Lower lobe of right lung (tissue), 2 donors: ENCODE measurements around the gene HOXD13. TPM values are rescaled to one million over a fixed set of nuclear protein-coding genes. Genes with fewer than 3 reads are reported as not detected.
A peak's percentile ranks its signal among the peaks of the same experiment; 100 is the strongest.

Source experiments
- ATAC-seq, 2 donors: fragments of 200-7000 bp; cut with Tn5 transposase; one replicate each; pipeline ENCODE4 v1.9.1; 2020 to 2022; ENCODE audit warnings: mild to moderate bottlenecking in 2 of 2, moderate library complexity in 2 of 2
- DNase-seq: peaks from one replicate; pipeline ENCODE4 v3.0.0-alpha.2; 2020
- H3K27ac ChIP-seq: fragments of 200-600 bp; one replicate; pipeline ENCODE4 v1.8.0; 2022
- H3K27me3 ChIP-seq: fragments of 200-600 bp; one replicate; pipeline ENCODE4 v1.8.0; 2022; ENCODE audit warnings: low read depth
- H3K36me3 ChIP-seq: fragments of 200-600 bp; one replicate; pipeline ENCODE4 v1.8.0; 2022; ENCODE audit warnings: mild to moderate bottlenecking
- H3K4me1 ChIP-seq: fragments of 200-600 bp; one replicate; pipeline ENCODE4 v1.8.0; 2022
- H3K4me3 ChIP-seq: fragments of 200-600 bp; one replicate; pipeline ENCODE4 v1.8.0; 2022; ENCODE audit warnings: mild to moderate bottlenecking
- H3K9me3 ChIP-seq: fragments of 200-600 bp; one replicate; pipeline ENCODE4 v1.8.0; 2022
- intact Hi-C: fragments of 100-400 bp; cut with DNase I; formaldehyde crosslinking; loops from one replicate; pipeline ENCODE4 v1.11.0; 2022
- total RNA-seq: library from RNA; stranded (reverse); fragmentation: NEBNext Ultra II Directional; extraction: Animal tissue kit (Norgen Biotek cat#: 25700); gene quantifications from one replicate; pipeline ENCODE4 v1.2.1, GENCODE V29; 2021
- TF ChIP-seq, protein P1 (sequence below): fragments of 200-600 bp; IDR thresholded peaks from one replicate; pipeline ENCODE4 v1.8.0; 2022; ENCODE audit warnings: antibody characterized with exemption, mild to moderate bottlenecking
- donor health status: DM: no; HTN: yes; CAD: no; lungs with severe emphysema.

The HOXD13 gene
- total RNA-seq, 1 donor from 2014 or later = not detected

DNA sequence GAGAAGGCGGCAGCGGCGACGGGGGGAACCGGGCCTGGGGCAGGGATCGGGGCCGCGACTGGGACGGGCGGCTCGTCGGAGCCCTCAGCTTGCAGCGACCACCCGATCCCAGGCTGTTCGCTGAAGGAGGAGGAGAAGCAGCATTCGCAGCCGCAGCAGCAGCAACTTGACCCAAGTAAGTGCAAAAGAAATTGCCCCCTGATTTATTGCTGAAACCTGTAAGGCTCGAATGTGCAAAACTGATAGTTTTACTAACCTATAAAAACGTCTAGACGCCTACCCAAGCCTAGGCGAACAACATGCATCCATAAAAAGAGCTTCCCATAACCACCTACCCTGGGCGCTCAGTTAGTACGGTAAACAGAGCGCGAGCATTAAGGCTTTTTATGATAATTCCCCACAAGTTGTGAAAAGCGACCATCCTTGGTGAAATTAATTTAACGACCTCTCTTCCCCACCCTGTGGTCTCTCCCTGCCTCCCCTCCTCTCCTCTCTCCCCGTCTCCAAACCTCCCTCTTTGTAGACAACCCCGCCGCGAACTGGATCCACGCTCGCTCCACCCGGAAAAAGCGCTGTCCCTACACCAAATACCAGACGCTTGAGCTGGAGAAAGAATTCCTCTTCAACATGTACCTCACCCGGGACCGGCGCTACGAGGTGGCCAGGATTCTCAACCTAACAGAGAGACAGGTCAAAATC lies 31.0 kb downstream of the HOXD13 start:
- Histone ChIP-seq H3K9me3 (no peaks in the 10 kb centered on the region), H3K27ac (no peak overlapping the region), H3K36me3 (no peaks in the 10 kb centered on the region), H3K4me1 (peaks cover 14% of the 10 kb centered on the region), H3K4me3 (peak overlapping the region; percentile 41), H3K27me3 (peaks cover 98% of the 10 kb centered on the region)
- DNase-seq (no peak), ATAC-seq (no peak)
- intact Hi-C loops = no loop called here
- TF ChIP-seq, protein P1, sequence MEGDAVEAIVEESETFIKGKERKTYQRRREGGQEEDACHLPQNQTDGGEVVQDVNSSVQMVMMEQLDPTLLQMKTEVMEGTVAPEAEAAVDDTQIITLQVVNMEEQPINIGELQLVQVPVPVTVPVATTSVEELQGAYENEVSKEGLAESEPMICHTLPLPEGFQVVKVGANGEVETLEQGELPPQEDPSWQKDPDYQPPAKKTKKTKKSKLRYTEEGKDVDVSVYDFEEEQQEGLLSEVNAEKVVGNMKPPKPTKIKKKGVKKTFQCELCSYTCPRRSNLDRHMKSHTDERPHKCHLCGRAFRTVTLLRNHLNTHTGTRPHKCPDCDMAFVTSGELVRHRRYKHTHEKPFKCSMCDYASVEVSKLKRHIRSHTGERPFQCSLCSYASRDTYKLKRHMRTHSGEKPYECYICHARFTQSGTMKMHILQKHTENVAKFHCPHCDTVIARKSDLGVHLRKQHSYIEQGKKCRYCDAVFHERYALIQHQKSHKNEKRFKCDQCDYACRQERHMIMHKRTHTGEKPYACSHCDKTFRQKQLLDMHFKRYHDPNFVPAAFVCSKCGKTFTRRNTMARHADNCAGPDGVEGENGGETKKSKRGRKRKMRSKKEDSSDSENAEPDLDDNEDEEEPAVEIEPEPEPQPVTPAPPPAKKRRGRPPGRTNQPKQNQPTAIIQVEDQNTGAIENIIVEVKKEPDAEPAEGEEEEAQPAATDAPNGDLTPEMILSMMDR = no peak

DNA sequence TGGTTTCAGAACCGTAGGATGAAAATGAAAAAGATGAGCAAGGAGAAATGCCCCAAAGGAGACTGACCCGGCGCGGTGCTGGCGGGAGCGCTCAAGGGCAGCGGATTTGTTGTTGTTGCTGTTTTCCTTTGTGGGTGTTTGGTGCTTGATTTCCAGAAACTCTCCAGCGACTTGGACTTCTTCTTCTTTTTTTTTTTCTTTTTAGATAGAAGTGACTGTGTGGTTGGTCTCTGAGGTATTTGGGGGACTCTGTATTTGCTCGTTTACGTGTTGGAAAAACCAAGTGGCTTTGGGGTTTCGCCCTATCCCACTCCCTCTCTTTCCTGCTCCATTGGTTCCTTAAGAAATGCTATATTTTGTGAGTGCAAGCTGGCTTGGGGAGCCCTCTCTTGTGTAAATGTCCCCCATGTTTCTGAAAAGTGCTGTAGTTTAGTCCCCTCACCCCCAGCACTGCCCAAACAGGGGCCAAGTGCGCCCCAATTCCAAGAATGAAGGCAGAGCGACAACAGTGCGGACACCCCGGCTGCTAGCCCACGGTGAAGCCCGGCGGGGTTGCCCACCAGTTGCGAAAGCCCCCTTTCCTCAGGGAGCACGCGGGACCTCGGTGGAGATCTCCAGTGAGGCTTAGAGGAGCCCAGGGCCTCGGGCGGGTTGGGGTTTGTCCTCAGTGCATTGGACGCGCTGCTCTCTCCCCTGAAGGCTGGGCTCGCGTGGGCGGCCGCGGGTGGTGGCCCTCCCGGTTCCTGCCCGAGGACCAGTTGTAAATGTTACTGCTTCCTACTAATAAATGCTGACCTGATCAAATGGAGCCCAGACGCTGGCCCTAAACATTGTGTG lies 31.8 kb downstream of the HOXD13 start:
- TF ChIP-seq, protein P1 = no peak
- Histone ChIP-seq H3K4me1 (peaks cover 22% of the 10 kb centered on the region), H3K27ac (no peak overlapping the region), H3K36me3 (no peaks in the 10 kb centered on the region), H3K9me3 (no peaks in the 10 kb centered on the region), H3K4me3 (no peak overlapping the region), H3K27me3 (peaks cover 98% of the 10 kb centered on the region)
- intact Hi-C loops = no loop called here
- DNase-seq (no peak), ATAC-seq (no peak)

DNA sequence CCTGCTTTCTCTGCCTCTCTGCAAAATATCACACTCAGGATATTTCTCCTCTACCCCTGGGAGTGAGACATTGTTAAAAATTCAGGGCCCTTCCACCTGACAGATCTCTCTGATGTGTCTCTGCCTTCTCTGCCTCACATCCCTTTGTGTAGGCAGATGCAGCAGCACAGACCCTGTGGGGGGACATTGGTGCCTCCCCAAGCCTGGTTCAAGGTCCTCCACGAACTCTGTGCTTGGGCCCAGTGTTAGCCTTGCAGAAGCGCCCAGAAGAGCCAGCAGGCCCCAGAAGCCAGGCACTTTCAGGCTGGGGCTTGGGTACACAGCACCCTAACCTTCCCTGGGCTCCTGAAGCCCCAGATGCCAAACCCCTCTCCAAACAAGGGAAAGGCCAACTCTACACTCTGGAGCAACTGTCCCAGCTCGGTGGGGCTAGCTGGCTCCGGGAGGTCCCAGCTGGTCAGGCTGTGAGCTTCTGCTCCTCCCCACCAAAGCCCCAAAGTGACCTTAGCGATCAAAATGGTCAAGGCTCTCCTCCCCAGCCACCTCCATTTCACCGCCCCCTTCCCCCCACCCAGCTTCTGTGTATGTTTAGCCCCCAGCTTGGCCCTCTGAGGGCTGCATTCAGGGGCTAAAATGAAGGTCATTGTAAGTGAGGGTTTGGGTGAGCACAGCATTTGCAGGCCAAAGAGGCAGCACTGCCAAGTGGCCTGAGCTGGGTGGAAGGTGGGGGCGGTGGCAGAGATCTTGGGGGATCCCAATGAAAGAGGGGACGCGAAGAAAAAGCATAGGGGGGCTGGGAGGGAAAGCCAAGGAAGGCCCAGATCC lies 32.6 kb downstream of the HOXD13 start:
- DNase-seq (no peak), ATAC-seq (no peak)
- intact Hi-C loops = loop anchor here (5.0 kb wide), 2 partner anchors 512 to 527 kb away; no protein-coding TSS in a partner anchor
- H3K27ac ChIP-seq = no peak overlapping the region
- H3K9me3 ChIP-seq = no peaks in the 10 kb centered on the region
- peaks cover 96% of the 10 kb centered on the region for H3K27me3 ChIP-seq
- TF ChIP-seq, protein P1 = no peak
- peaks cover 26% of the 10 kb centered on the region for H3K4me1 ChIP-seq
- H3K36me3 ChIP-seq = no peaks in the 10 kb centered on the region
- no peak overlapping the region for H3K4me3 ChIP-seq

DNA sequence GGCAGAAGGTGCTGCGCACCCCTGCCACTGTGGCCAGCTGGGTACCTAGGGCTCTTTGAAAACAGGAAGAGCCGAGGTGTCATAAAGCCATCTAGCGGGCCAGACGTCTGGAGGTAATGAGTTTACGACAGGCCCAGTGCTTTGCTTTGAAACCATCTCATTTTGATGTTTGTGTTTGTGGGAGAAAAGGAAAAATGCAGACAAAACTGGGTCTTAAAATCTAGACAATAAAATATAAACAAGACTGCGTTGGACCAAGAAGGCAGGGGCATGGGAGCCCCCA lies 33.2 kb downstream of the HOXD13 start:
- DNase-seq (no peak), ATAC-seq (no peak)
- Histone ChIP-seq H3K4me3 (no peak overlapping the region), H3K9me3 (no peaks in the 10 kb centered on the region), H3K4me1 (peaks cover 26% of the 10 kb centered on the region), H3K27ac (no peak overlapping the region), H3K27me3 (peaks cover 96% of the 10 kb centered on the region), H3K36me3 (no peaks in the 10 kb centered on the region)
- TF ChIP-seq, protein P1 = no peak
- intact Hi-C loops = loop anchor here (5.0 kb wide), 2 partner anchors 512 to 527 kb away; no protein-coding TSS in a partner anchor

DNA sequence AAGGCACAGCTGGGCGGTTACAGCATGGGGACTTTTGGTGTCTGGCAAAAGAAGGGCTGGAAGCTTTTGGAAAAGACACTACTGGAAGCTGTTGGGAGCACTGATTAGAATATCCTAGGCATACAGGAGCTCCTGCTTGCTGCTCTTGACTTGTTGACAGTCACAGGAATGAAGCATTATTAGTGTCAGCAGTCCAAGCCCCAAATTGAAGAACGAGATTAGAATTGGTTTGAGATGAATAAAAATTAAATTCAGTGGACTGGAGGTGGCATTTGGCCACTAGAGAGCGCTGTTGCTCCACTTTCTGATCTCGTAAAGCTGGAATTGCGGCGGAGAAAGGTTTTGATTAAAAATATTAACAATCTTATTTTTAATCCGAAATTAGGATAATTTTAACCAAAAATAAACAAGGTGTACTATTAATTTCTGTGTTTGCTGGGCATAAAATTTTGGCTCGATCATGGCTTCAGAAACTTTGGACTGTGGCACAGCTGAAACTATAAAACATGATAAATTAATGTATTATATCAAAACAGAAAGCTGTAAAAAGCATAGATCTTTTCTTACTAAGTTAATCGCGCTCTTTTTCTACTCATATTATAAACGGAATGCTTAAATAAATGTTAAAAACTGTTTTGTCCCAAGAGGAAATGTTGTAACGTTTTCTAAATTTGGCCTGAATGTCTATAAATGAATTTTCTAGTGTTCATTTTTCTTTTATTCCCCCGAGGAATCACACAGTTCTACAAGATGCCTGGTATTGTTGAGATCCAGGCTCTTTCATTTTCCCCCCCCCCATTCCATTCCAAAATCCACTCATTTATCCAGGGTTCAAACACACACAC lies 34.6 kb downstream of the HOXD13 start:
- intact Hi-C loops = loop anchor here (5.0 kb wide), 2 partner anchors 510 to 525 kb away; no protein-coding TSS in a partner anchor
- TF ChIP-seq, protein P1 = peak; percentile 91
- DNase-seq (no peak), ATAC-seq (no peak)
- Histone ChIP-seq H3K27me3 (peaks cover 96% of the 10 kb centered on the region), H3K4me3 (no peak overlapping the region), H3K4me1 (peaks cover 29% of the 10 kb centered on the region), H3K36me3 (no peaks in the 10 kb centered on the region), H3K9me3 (no peaks in the 10 kb centered on the region), H3K27ac (no peak overlapping the region)
